ENCODE results near the gene CAPN5.

GRCh38 chr11:77153276-77154185 lies 86.8 kb downstream of the CAPN5 start:
- no peak for TF ChIP-seq CTCF (IDR thresholded peaks at IDR 0.05; ENCODE audit: low read depth, low read length, poor library complexity, severe bottlenecking)
- no peak for TF ChIP-seq EZH2phosphoT487 (IDR thresholded peaks at IDR 0.05; ENCODE audit: borderline replicate concordance, low read length)
